Brain microvascular endothelial cell (primary cell): ENCODE data around the gene STT3B.
A peak's percentile ranks its signal among the peaks of the same experiment; 100 is the strongest.

Source experiments
- DNase-seq: peaks from one replicate; pipeline ENCODE4 v3.0.0-alpha.2; 2020
- H3K27ac ChIP-seq: fragments of 250-450 bp; sonication (Bioruptor Pico); 2 replicates; pipeline ENCODE4 v1.5.1; 2020; ENCODE audit warnings: mild to moderate bottlenecking, moderate library complexity
- H3K27me3 ChIP-seq: fragments of 250-450 bp; sonication (Bioruptor Pico); replicated peaks from 2 replicates; pipeline ENCODE4 v1.5.1; 2020; ENCODE audit warnings: mild to moderate bottlenecking
- H3K36me3 ChIP-seq: fragments of 250-450 bp; sonication (Bioruptor Pico); replicated peaks from 2 replicates; pipeline ENCODE4 v1.5.1; 2020; ENCODE audit warnings: mild to moderate bottlenecking
- H3K4me3 ChIP-seq: 2 replicates; pipeline ENCODE4 v1.5.1; 2011; ENCODE audit warnings: low read depth, mild to moderate bottlenecking, control low read depth, low read length, moderate library complexity
- CTCF ChIP-seq: IDR thresholded peaks from 2 replicates; pipeline ENCODE4 v1.5.1; 2011; ENCODE audit warnings: low read depth, mild to moderate bottlenecking, moderate library complexity, low read length, control low read depth, inconsistent platforms; ENCODE audit errors: missing control alignments
- in situ Hi-C: cut with HindIII; loops from 2 replicates; pipeline ENCODE4 v1.10.0; 2017; ENCODE audit warnings: low sequenced_read_pairs, low pct_ligation_motif_present

The STT3B gene

GRCh38 chr3:31629054-31629453 lies 96.3 kb downstream of the STT3B start:
- H3K36me3 ChIP-seq = peaks cover 6% of the 10 kb centered on the region
- DNase-seq = no peak
- TF ChIP-seq CTCF = no peak
- in situ Hi-C loops = no loop called here
- no peak overlapping the region for H3K27ac ChIP-seq
- H3K27me3 ChIP-seq = no peaks in the 10 kb centered on the region
- H3K4me3 ChIP-seq = no peak overlapping the region

DNA sequence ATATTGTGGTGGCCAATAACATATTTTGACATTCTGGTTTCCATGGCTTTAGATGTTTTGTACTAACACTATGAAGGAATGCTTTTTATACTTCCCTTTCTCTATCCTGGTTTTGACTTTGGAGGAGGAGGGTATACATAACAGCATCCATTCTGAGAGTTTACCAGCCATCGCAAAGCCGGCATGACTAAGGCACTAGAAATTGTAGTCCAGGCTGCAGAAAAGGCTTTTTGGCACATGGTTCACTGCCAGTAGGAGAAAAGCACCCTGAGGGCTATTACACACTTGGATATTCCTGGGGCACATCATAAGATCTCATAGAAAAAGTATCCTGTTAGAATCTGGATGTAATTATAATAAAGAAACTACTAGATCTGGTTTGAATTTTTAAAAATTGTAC lies 101.8 kb downstream of the STT3B start:
- no peaks in the 10 kb centered on the region for H3K27me3 ChIP-seq
- in situ Hi-C loops = no loop called here
- peak; percentile 43 for DNase-seq
- peaks cover 6% of the 10 kb centered on the region for H3K36me3 ChIP-seq
- H3K4me3 ChIP-seq = no peak overlapping the region
- TF ChIP-seq CTCF = no peak
- no peak overlapping the region for H3K27ac ChIP-seq

GRCh38 chr3:31635545-31635944 lies 102.8 kb downstream of the STT3B start:
- in situ Hi-C loops = no loop called here

DNA sequence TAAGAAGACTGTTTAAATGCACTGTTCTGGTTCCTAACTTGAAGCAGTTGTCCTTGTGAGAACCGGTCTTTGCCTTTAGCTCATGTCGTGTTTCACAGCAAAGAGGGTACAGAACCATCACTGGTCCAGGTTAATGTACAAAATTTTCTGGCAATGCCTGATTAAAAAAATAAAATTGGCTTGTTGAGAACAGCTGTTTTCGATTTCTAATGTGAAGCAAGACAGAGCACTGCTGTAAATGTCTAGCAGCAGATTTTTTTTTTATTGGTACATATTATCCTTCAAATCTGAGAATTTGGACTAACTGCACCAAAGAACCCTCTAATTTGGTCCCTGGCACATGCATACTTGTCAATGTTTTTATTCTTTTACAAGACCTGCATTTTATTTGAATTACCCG lies 103.3 kb downstream of the STT3B start:
- in situ Hi-C loops = no loop called here
- no peak for DNase-seq
- H3K36me3 ChIP-seq = peaks cover 6% of the 10 kb centered on the region
- no peak for TF ChIP-seq CTCF
- H3K27me3 ChIP-seq = no peaks in the 10 kb centered on the region
- no peak overlapping the region for H3K4me3 ChIP-seq
- no peak overlapping the region for H3K27ac ChIP-seq

More at GRCh38 chr3:31635545-31635944, 102.8 kb downstream of the STT3B start:
- Histone ChIP-seq H3K27ac (no peak overlapping the region), H3K36me3 (peaks cover 6% of the 10 kb centered on the region), H3K27me3 (no peaks in the 10 kb centered on the region), H3K4me3 (no peak overlapping the region)
- no peak for TF ChIP-seq CTCF
- no peak for DNase-seq

DNA sequence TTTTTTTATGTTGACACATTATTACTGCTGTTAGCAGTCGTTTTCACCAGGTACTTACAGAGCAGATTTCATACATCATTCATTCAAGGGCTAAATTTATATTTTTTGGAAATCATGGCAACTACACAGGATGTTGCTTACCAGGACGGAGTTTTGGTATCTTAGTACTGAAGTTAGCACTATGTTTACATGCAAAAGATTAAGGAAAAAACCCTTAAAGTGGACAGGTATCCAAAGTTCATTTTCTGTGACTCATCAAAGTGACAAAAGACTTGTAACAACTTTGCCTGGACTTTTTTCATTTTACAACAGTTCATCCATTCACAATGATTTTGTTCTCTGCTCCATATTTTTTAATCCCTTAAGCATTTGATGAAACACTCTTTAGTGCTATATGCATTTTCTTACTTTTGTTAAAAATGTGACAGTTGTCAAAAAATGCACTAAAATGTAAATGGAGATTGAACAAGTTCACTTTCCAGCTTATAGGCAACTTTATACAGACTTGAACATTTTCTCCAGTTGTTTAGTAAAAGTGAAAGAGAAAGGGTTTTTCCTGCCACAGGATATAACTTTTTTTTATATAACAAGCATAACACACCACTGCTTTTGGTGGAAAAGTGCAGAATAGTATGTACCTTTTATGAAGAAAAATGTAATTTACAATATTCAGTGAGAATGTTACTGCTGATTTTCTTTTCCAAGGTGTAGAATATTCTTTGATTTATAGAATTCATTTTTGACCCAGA lies 104.1 kb downstream of the STT3B start:
- H3K27ac ChIP-seq = no peak overlapping the region
- no peak overlapping the region for H3K4me3 ChIP-seq
- no peaks in the 10 kb centered on the region for H3K27me3 ChIP-seq
- DNase-seq = no peak
- TF ChIP-seq CTCF = no peak
- H3K36me3 ChIP-seq = peaks cover 5% of the 10 kb centered on the region
- in situ Hi-C loops = no loop called here

DNA sequence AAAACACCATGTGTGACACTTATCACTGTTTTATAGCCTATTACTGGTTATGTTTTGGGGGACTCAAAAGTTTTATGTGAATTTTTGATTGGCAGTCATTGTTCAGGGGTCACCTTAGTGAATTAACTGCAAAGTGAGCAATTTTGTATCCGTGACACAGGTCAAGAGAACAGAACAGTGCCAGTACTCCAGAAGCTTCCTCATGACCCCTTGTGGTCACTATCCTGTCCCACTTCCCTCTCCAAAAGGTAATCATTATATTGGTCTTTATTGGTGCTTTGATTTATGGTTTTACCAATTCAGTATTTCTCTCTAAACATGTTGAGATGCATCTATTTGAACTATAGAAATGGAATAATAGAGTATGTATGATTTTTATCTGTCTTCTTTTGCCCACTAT lies 107.1 kb downstream of the STT3B start:
- no peak for TF ChIP-seq CTCF
- in situ Hi-C loops = no loop called here
- Histone ChIP-seq H3K36me3 (no peaks in the 10 kb centered on the region), H3K27ac (no peak overlapping the region), H3K27me3 (no peaks in the 10 kb centered on the region), H3K4me3 (no peak overlapping the region)
- DNase-seq = no peak
